SK-N-SH (cell line): ENCODE results near the gene CLIC1. TPM values are rescaled to one million over a fixed set of nuclear protein-coding genes. Genes with fewer than 3 reads are reported as not detected.

Source experiments
- CTCF ChIA-PET: fragments of 300-600, 350-600 bp; formaldehyde crosslinking; extraction: SDS; loops from one replicate; lab custom pipeline; 2021; lab: Yijun Ruan, JAX
- POLR2A ChIA-PET: fragments of 350-600 bp; sonication (Branson Sonifier 250); formaldehyde crosslinking; extraction: SDS; loops from one replicate; lab custom pipeline; 2020; ENCODE audit warnings: antibody characterized with exemption, inconsistent platforms; lab: Yijun Ruan, JAX
- DNase-seq: peaks from one replicate; pipeline ENCODE4 v3.0.0; 2012
- H2AFZ ChIP-seq: fragments of 200-600 bp; sonication (generic); 2 replicates; pipeline ENCODE4 v1.8.1; 2016; ENCODE audit warnings: antibody characterized with exemption, mild to moderate bottlenecking, low read depth
- H3F3A ChIP-seq: fragments of 200-600 bp; sonication (generic); replicated peaks from 2 replicates; pipeline ENCODE3; 2016; ENCODE audit warnings: antibody characterized with exemption, mild to moderate bottlenecking; ENCODE audit not compliant: insufficient read depth
- H3K27ac ChIP-seq, 2 experiments: fragments of 200-500 bp in 1 of 2; fragments of 200-600 bp in 1 of 2; sonication (Bioruptor generic) in 1 of 2; sonication (generic), shearing (Covaris generic) in 1 of 2; 2 replicates each; pipeline versions ENCODE4 v1.5.1 to v1.6.1; 2014 to 2016; ENCODE audit warnings: low read depth in 2 of 2, inconsistent platforms in 1 of 2, low read length in 1 of 2, mild to moderate bottlenecking in 1 of 2, mixed read lengths in 1 of 2
- H3K27me3 ChIP-seq: fragments of 200-600 bp; sonication (generic), shearing (Covaris generic); 2 replicates; pipeline ENCODE4 v1.6.1; 2016; ENCODE audit warnings: mixed run types; ENCODE audit not compliant: insufficient read depth
- H3K36me3 ChIP-seq, 2 experiments: fragments of 200-500 bp in 1 of 2; fragments of 200-600 bp in 1 of 2; sonication (Bioruptor generic) in 1 of 2; sonication (generic) in 1 of 2; replicated peaks in 1 of 2; 2 replicates each; pipeline versions ENCODE3 to v1.5.1; 2014 to 2016; ENCODE audit warnings: low read length in 1 of 2, mild to moderate bottlenecking in 1 of 2; ENCODE audit not compliant: insufficient read depth in 2 of 2, control insufficient read depth in 1 of 2
- H3K4me1 ChIP-seq, 2 experiments: fragments of 200-500 bp in 1 of 2; fragments of 200-600 bp in 1 of 2; sonication (Bioruptor generic) in 1 of 2; sonication (generic), shearing (Covaris generic) in 1 of 2; 2 replicates each; pipeline versions ENCODE4 v1.5.1 to v1.6.1; 2014 to 2016; ENCODE audit warnings: low read depth in 1 of 2, low read length in 1 of 2, mixed run types in 1 of 2; ENCODE audit not compliant: insufficient read depth in 2 of 2, control insufficient read depth in 1 of 2
- H3K4me2 ChIP-seq: fragments of 200-600 bp; sonication (generic), shearing (Covaris generic); 2 replicates; pipeline ENCODE4 v1.6.1; 2017; ENCODE audit warnings: mixed run types
- H3K4me3 ChIP-seq, 2 experiments: fragments of 200-500 bp in 1 of 2; fragments of 200-600 bp in 1 of 2; sonication (Bioruptor generic) in 1 of 2; sonication (generic), shearing (Covaris generic) in 1 of 2; 2 replicates each; pipeline versions ENCODE4 v1.5.1 to v1.8.1; 2014 to 2016; ENCODE audit warnings: low read depth in 2 of 2, inconsistent platforms in 1 of 2, low read length in 1 of 2, mild to moderate bottlenecking in 1 of 2, mixed read lengths in 1 of 2, moderate library complexity in 1 of 2
- H3K79me2 ChIP-seq: fragments of 200-600 bp; sonication (generic); 2 replicates; pipeline ENCODE4 v1.8.1; 2017; ENCODE audit warnings: mild to moderate bottlenecking; ENCODE audit not compliant: insufficient read depth
- H3K9ac ChIP-seq: fragments of 200-600 bp; sonication (generic); 2 replicates; pipeline ENCODE4 v1.6.1; 2017; ENCODE audit warnings: mixed run types
- H3K9me2 ChIP-seq: fragments of 200-600 bp; sonication (generic); 2 replicates; pipeline ENCODE4 v1.6.1; 2017; ENCODE audit warnings: mixed run types
- H3K9me3 ChIP-seq: fragments of 200-600 bp; sonication (generic); 2 replicates; pipeline ENCODE4 v1.6.1; 2017; ENCODE audit warnings: mixed run types, mild to moderate bottlenecking, moderate library complexity
- H4K20me1 ChIP-seq: fragments of 200-600 bp; sonication (generic); 2 replicates; pipeline ENCODE4 v1.6.1; 2017; ENCODE audit warnings: mild to moderate bottlenecking, mixed run types; ENCODE audit not compliant: insufficient read depth
- ELF1 ChIP-seq: IDR thresholded peaks from 2 replicates; pipeline ENCODE4 v1.4.0; 2012
- EZH2phosphoT487 ChIP-seq: fragments of 200-600 bp; sonication (generic); IDR thresholded peaks from 2 replicates; pipeline ENCODE4 v1.6.1; 2017; ENCODE audit warnings: low read depth, mixed run types, mild to moderate bottlenecking, antibody characterized with exemption, moderate library complexity, borderline replicate concordance
- FOXJ3 ChIP-seq: sonication (generic); formaldehyde crosslinking; IDR thresholded peaks from 2 replicates; pipeline ENCODE4 v1.5.1; 2020; ENCODE audit warnings: mild to moderate bottlenecking, missing genetic modification reagents
- FOXM1 ChIP-seq: IDR thresholded peaks from 2 replicates; pipeline ENCODE4 v1.4.0; 2012; ENCODE audit warnings: low read depth, mild to moderate bottlenecking
- GATA2 ChIP-seq: sonication (generic); formaldehyde crosslinking; IDR thresholded peaks from 2 replicates; pipeline ENCODE4 v1.5.0; 2020; ENCODE audit warnings: mild to moderate bottlenecking, missing genetic modification reagents
- JUND ChIP-seq: IDR thresholded peaks from 2 replicates; pipeline ENCODE4 v1.4.0; 2012
- MEF2A ChIP-seq: IDR thresholded peaks from 2 replicates; pipeline ENCODE4 v1.4.0; 2012; ENCODE audit warnings: low read depth, borderline replicate concordance
- RFX5 ChIP-seq: IDR thresholded peaks from 2 replicates; pipeline ENCODE4 v1.6.1; 2012; ENCODE audit warnings: mild to moderate bottlenecking, improper control_type of control experiment, low read length
- RXRA ChIP-seq: IDR thresholded peaks from 2 replicates; pipeline ENCODE4 v1.4.0; 2012; ENCODE audit warnings: low read depth, mild to moderate bottlenecking, borderline replicate concordance
- YY1 ChIP-seq: IDR thresholded peaks from 2 replicates; pipeline ENCODE4 v1.4.0; 2012; ENCODE audit warnings: low read depth, mild to moderate bottlenecking
- WGBS: methylation state at CpG from one replicate; pipeline ENCODE4 v1.1.6; 2017; ENCODE audit warnings: low lambda C conversion rate; 5-methylcytosine and 5-hydroxymethylcytosine counted together
- polyA plus RNA-seq, 3 experiments: library from polyadenylated mRNA; depleted of rRNA; stranded (reverse); fragments of >200 nt; gene quantifications; 2 replicates each; pipeline ENCODE4 v1.2.3, GENCODE V29; 2012
- TF ChIP-seq, protein P1 (sequence below): fragments of 150-350 bp; IDR thresholded peaks from 2 replicates; pipeline ENCODE4 v1.6.1; 2017; ENCODE audit warnings: antibody characterized with exemption, low read length, low read depth, borderline replicate concordance
- TF ChIP-seq, protein P2 (sequence below): IDR thresholded peaks from 2 replicates; pipeline ENCODE4 v1.4.0; 2012; ENCODE audit warnings: low read depth, borderline replicate concordance
- TF ChIP-seq, protein P3 (sequence below): IDR thresholded peaks from 2 replicates; pipeline ENCODE4 v1.4.0; 2012; ENCODE audit warnings: low read depth, borderline replicate concordance
- TF ChIP-seq, protein P4 (sequence below): IDR thresholded peaks from 2 replicates; pipeline ENCODE4 v1.6.1; 2012; ENCODE audit warnings: mild to moderate bottlenecking, low read depth, low read length, moderate library complexity

Gene CLIC1
- polyA plus RNA-seq, 1 of the 3 experiments (the other 2 are of a cell fraction) = 520 TPM

DNA sequence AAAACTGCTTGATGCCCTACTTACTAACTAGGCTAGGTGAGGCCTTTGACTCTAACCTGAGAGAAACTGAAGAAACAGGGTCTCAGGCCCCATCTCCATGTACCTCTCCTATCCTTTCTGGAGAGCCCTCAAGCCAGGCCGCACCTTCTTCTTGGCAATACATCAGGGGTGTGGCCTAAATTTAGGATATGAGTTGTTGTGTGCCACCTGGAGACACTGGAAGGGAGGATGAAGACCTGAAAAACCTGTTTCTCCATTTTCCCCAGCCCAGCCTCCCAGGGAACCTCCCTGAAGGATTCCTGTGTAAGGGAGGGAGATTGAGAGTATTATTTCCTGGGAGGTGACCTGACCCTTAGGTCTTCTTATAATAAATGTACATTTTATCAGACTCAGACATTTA is 18.1 kb downstream of the CLIC1 start:
- no peak overlapping the region for H3K9ac ChIP-seq
- H3F3A ChIP-seq = peaks cover 3% of the 10 kb centered on the region
- ChIA-PET POLR2A (no interaction called here), CTCF (interaction anchor here (0.6 kb wide), 1 partner anchor 72 kb away, joined by 3 read pairs; no protein-coding TSS in a partner anchor)
- H3K4me2 ChIP-seq = no peak overlapping the region
- WGBS = no CpG with 5 or more reads among the region's 1 CpG
- no peak overlapping the region for H3K4me3 ChIP-seq
- DNase-seq = no peak
- no peaks in the 10 kb centered on the region for H3K4me1 ChIP-seq
- H4K20me1 ChIP-seq = no peaks in the 10 kb centered on the region
- no peaks in the 10 kb centered on the region for H3K79me2 ChIP-seq
- H3K36me3 ChIP-seq = no peaks in the 10 kb centered on the region
- no peaks in the 10 kb centered on the region for H3K9me2 ChIP-seq
- no peaks in the 10 kb centered on the region for H3K9me3 ChIP-seq
- TF ChIP-seq FOXM1 (no peak), FOXJ3 (CRISPR knock-in tag) (no peak), JUND (no peak), EZH2phosphoT487 (no peak), GATA2 (no peak), RFX5 (no peak), RXRA (no peak), MEF2A (no peak), YY1 (no peak), ELF1 (no peak)
- TF ChIP-seq, protein P1, sequence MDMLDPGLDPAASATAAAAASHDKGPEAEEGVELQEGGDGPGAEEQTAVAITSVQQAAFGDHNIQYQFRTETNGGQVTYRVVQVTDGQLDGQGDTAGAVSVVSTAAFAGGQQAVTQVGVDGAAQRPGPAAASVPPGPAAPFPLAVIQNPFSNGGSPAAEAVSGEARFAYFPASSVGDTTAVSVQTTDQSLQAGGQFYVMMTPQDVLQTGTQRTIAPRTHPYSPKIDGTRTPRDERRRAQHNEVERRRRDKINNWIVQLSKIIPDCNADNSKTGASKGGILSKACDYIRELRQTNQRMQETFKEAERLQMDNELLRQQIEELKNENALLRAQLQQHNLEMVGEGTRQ = no peak
- TF ChIP-seq, protein P2, sequence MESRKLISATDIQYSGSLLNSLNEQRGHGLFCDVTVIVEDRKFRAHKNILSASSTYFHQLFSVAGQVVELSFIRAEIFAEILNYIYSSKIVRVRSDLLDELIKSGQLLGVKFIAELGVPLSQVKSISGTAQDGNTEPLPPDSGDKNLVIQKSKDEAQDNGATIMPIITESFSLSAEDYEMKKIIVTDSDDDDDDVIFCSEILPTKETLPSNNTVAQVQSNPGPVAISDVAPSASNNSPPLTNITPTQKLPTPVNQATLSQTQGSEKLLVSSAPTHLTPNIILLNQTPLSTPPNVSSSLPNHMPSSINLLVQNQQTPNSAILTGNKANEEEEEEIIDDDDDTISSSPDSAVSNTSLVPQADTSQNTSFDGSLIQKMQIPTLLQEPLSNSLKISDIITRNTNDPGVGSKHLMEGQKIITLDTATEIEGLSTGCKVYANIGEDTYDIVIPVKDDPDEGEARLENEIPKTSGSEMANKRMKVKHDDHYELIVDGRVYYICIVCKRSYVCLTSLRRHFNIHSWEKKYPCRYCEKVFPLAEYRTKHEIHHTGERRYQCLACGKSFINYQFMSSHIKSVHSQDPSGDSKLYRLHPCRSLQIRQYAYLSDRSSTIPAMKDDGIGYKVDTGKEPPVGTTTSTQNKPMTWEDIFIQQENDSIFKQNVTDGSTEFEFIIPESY = no peak
- TF ChIP-seq, protein P3, sequence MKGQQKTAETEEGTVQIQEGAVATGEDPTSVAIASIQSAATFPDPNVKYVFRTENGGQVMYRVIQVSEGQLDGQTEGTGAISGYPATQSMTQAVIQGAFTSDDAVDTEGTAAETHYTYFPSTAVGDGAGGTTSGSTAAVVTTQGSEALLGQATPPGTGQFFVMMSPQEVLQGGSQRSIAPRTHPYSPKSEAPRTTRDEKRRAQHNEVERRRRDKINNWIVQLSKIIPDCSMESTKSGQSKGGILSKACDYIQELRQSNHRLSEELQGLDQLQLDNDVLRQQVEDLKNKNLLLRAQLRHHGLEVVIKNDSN = no peak
- TF ChIP-seq, protein P4, sequence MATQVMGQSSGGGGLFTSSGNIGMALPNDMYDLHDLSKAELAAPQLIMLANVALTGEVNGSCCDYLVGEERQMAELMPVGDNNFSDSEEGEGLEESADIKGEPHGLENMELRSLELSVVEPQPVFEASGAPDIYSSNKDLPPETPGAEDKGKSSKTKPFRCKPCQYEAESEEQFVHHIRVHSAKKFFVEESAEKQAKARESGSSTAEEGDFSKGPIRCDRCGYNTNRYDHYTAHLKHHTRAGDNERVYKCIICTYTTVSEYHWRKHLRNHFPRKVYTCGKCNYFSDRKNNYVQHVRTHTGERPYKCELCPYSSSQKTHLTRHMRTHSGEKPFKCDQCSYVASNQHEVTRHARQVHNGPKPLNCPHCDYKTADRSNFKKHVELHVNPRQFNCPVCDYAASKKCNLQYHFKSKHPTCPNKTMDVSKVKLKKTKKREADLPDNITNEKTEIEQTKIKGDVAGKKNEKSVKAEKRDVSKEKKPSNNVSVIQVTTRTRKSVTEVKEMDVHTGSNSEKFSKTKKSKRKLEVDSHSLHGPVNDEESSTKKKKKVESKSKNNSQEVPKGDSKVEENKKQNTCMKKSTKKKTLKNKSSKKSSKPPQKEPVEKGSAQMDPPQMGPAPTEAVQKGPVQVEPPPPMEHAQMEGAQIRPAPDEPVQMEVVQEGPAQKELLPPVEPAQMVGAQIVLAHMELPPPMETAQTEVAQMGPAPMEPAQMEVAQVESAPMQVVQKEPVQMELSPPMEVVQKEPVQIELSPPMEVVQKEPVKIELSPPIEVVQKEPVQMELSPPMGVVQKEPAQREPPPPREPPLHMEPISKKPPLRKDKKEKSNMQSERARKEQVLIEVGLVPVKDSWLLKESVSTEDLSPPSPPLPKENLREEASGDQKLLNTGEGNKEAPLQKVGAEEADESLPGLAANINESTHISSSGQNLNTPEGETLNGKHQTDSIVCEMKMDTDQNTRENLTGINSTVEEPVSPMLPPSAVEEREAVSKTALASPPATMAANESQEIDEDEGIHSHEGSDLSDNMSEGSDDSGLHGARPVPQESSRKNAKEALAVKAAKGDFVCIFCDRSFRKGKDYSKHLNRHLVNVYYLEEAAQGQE = no peak
- H2AFZ ChIP-seq = no peak overlapping the region
- H3K27me3 ChIP-seq = no peaks in the 10 kb centered on the region
- H3K27ac ChIP-seq = no peak overlapping the region
